Urinary bladder (tissue), 4 donors: ENCODE data around the gene ME3. TPM values are rescaled to one million over a fixed set of nuclear protein-coding genes. Genes with fewer than 3 reads are reported as not detected.
A peak's percentile ranks its signal among the peaks of the same experiment; 100 is the strongest.

Source experiments
- DNase-seq: peaks from one replicate; pipeline ENCODE4 v3.0.0-alpha.2; 2015; ENCODE audit errors: extremely low spot score
- H3K27ac ChIP-seq: one replicate; pipeline ENCODE4 v1.5.1; 2013; ENCODE audit warnings: low read depth, mild to moderate bottlenecking, moderate library complexity
- H3K36me3 ChIP-seq: one replicate; pipeline ENCODE4 v1.6.1; 2013; ENCODE audit warnings: mild to moderate bottlenecking, moderate library complexity; ENCODE audit not compliant: insufficient read depth
- H3K4me1 ChIP-seq: one replicate; pipeline ENCODE4 v1.6.1; 2013; ENCODE audit warnings: mild to moderate bottlenecking, moderate library complexity; ENCODE audit not compliant: insufficient read depth
- H3K4me3 ChIP-seq: one replicate; pipeline ENCODE4 v1.5.1; 2013; ENCODE audit warnings: low read depth, low read length
- WGBS: extraction: QIAGEN DNeasy Blood & Tissue Kit; methylation state at CpG from one replicate; pipeline ENCODE4 v1.1.7; 2013; 5-methylcytosine and 5-hydroxymethylcytosine counted together
- polyA plus RNA-seq: library from polyadenylated mRNA; stranded (reverse); fragments of 200-250 nt; gene quantifications from one replicate; pipeline ENCODE4 v1.2.3, GENCODE V29; 2013
- total RNA-seq: library from RNA; depleted of rRNA; stranded (reverse); fragments of >200 nt; gene quantifications from one replicate; pipeline ENCODE4 v1.2.3, GENCODE V29; 2014
- donor health status: healthy with polysubstance abuse.
- donor health status: healthy.

ME3 gene
- total and polyA plus RNA-seq, 2 donors = 17.6 to 52.2 TPM

- WGBS = 67% methylated on average over 5 of the region's 5 CpGs
- Histone ChIP-seq H3K4me3 (no peak overlapping the region), H3K27ac (no peak overlapping the region), H3K4me1 (no peaks in the 10 kb centered on the region), H3K36me3 (no peaks in the 10 kb centered on the region)
- no peak for DNase-seq
Measured at GRCh38 chr11:86469491-86470388, 202.7 kb downstream of the ME3 start.

GRCh38 chr11:86468169-86468568, 204.2 kb downstream of the ME3 start:
- WGBS = 96% methylated on average over 1 of the region's 1 CpG
- DNase-seq = no peak
- Histone ChIP-seq H3K4me3 (no peak overlapping the region), H3K36me3 (no peaks in the 10 kb centered on the region), H3K4me1 (no peaks in the 10 kb centered on the region), H3K27ac (no peak overlapping the region)

GRCh38 chr11:86464509-86465221, 207.8 kb downstream of the ME3 start:
- no peak overlapping the region for H3K4me3 ChIP-seq
- H3K4me1 ChIP-seq = no peaks in the 10 kb centered on the region
- no peak overlapping the region for H3K27ac ChIP-seq
- 90% methylated on average over 5 of the region's 5 CpGs for WGBS
- DNase-seq = no peak
- no peaks in the 10 kb centered on the region for H3K36me3 ChIP-seq

GRCh38 chr11:86463955-86464354, 208.5 kb downstream of the ME3 start:
- Histone ChIP-seq H3K27ac (no peak overlapping the region), H3K4me1 (no peaks in the 10 kb centered on the region), H3K36me3 (no peaks in the 10 kb centered on the region), H3K4me3 (no peak overlapping the region)
- WGBS = 97% methylated on average over 5 of the region's 5 CpGs
- no peak for DNase-seq

GRCh38 chr11:86463120-86463519, 209.3 kb downstream of the ME3 start:
- no peaks in the 10 kb centered on the region for H3K4me1 ChIP-seq
- no peak overlapping the region for H3K4me3 ChIP-seq
- no peak overlapping the region for H3K27ac ChIP-seq
- no peaks in the 10 kb centered on the region for H3K36me3 ChIP-seq
- 81% methylated on average over 7 of the region's 7 CpGs for WGBS
- DNase-seq = no peak

- DNase-seq = no peak
- Histone ChIP-seq H3K4me3 (no peak overlapping the region), H3K36me3 (no peaks in the 10 kb centered on the region), H3K4me1 (no peaks in the 10 kb centered on the region), H3K27ac (no peak overlapping the region)
- WGBS = 98% methylated on average over 1 of the region's 1 CpG
Measured at GRCh38 chr11:86461892-86462291, 210.5 kb downstream of the ME3 start.

- H3K4me1 ChIP-seq = no peaks in the 10 kb centered on the region
- H3K27ac ChIP-seq = no peak overlapping the region
- 74% methylated on average over 9 of the region's 9 CpGs for WGBS
- H3K4me3 ChIP-seq = no peak overlapping the region
- H3K36me3 ChIP-seq = no peaks in the 10 kb centered on the region
- no peak for DNase-seq
Measured at GRCh38 chr11:86460461-86461385, 211.7 kb downstream of the ME3 start.

- Histone ChIP-seq H3K36me3 (no peaks in the 10 kb centered on the region), H3K4me3 (no peak overlapping the region), H3K27ac (no peak overlapping the region), H3K4me1 (no peaks in the 10 kb centered on the region)
- WGBS = 67% methylated on average over 3 of the region's 3 CpGs
- DNase-seq = no peak
Measured at GRCh38 chr11:86459682-86460460, 212.5 kb downstream of the ME3 start.

- Histone ChIP-seq H3K36me3 (no peaks in the 10 kb centered on the region), H3K27ac (no peak overlapping the region), H3K4me1 (no peaks in the 10 kb centered on the region), H3K4me3 (no peak overlapping the region)
- WGBS = 80% methylated on average over 1 of the region's 1 CpG
- DNase-seq = no peak
Measured at GRCh38 chr11:86459002-86459385, 213.4 kb downstream of the ME3 start.

GRCh38 chr11:86458294-86459001, 214.0 kb downstream of the ME3 start:
- Histone ChIP-seq H3K4me1 (no peaks in the 10 kb centered on the region), H3K27ac (no peak overlapping the region), H3K36me3 (no peaks in the 10 kb centered on the region), H3K4me3 (no peak overlapping the region)
- WGBS = 61% methylated on average over 5 of the region's 5 CpGs
- no peak for DNase-seq

- peak; percentile 74 for DNase-seq
- Histone ChIP-seq H3K4me3 (no peak overlapping the region), H3K27ac (no peak overlapping the region), H3K36me3 (no peaks in the 10 kb centered on the region), H3K4me1 (no peaks in the 10 kb centered on the region)
- 14% methylated on average over 9 of the region's 9 CpGs for WGBS
Measured at GRCh38 chr11:86456075-86456939, 216.1 kb downstream of the ME3 start.
